NAMALWA (cell line): ENCODE measurements around the gene CCNL1.
"Not testable (repeated sequence)": the region's sequence is repeated elsewhere in the genome, so short reads cannot be mapped to it uniquely, and the experiment has no call there.

ENCODE experiments used
- DNase-seq: peaks from one replicate; pipeline ENCODE4 v3.0.0-alpha.2; 2015; ENCODE audit warnings: low spot score

The CCNL1 gene

DNA sequence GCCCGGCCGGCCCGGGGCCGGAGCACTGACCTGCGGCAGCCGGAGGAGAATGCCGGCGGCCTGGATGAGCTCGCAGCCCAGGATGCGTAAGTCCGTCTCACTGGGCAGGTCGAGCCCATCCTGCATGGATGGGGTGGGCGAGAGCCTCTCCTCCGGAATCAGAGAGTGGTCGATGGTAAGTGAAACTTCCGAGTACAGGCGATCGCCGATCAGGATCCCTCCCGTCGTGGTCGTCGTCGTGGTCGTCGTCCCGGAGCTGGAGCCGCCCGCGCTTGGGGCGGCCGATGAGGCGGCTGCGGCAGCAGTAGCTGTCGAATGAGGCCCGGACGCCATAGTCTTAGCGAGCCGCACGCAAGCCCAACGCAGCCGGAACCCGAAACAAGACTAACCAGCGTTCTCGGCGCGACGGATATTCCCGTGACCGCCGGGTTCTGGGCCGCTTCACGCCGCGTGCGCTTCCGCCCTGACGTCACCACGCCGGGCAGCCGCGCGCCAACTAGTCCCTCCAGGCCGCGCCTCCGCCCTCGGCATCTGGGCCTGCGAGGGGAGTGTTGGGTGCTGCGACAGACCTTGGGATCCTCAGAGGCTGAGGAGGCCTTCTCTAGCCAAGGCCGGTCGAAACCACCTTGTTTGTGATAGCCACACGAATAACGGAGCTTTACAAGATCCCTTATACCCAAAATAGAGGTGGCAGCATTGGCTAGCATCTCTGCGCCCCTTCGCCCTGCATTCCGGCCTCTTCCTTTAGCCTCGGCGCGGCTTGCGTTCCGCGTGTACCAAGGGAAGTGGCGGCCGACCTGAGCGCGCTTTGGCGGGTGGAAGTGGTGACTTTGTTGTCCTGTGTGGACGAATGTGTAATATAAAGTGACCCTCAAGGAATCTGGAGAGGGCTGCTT, at the start of gene CCNL1:
TSS of gene CCNL1 (minus strand) at position 386 of the 896 bp plus-strand sequence. CDS start at position 333, 53 bp downstream.
- peak; percentile 97 for DNase-seq

GRCh38 chr3:157204880-157205279, 44.9 kb upstream of the CCNL1 start:
- DNase-seq = no peak

GRCh38 chr3:157204431-157204830, 44.5 kb upstream of the CCNL1 start:
- peak; percentile 62 for DNase-seq

GRCh38 chr3:157201648-157202278, 41.8 kb upstream of the CCNL1 start:
- peak; percentile 79 for DNase-seq

- DNase-seq = no peak
These were observed 39.9 kb upstream of the CCNL1 start for GRCh38 chr3:157199841-157200240.

DNA sequence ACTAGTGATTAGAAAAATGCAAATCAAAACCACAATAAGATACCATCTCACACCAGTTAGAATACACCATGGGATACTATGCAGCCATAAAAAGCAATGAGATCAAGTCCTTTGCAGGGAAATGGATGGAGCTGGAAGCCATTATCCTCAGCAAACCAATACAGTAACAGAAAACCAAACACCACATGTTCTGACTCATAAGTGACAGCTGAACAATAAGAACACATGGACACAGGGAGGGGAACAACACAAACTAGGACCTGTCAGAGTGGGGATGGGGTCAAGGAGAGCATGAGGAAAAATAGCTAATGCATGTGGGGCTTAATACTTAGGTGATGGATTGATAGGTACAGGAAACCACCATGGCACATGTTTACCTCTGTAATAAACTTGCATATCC, 36.0 kb upstream of the CCNL1 start:
- no peak for DNase-seq

DNA sequence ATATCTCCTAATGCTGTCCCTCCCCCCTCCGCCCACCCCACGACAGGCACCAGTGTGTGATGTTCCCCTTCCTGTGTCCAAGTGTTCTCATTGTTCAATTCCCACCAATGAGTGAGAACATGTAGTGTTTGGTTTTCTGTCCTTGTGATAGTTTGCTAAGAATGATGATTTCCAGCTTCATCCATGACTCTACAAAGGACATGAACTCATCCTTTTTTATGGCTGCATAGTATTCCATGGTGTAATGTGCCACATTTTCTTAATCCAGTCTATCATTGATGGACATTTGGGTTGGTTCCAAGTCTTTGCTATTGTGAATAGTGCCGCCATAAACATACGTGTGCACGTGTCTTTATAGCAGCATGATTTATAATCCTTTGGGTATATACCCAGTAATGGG, 31.2 kb upstream of the CCNL1 start:
- DNase-seq = not testable (repeated sequence)

DNA sequence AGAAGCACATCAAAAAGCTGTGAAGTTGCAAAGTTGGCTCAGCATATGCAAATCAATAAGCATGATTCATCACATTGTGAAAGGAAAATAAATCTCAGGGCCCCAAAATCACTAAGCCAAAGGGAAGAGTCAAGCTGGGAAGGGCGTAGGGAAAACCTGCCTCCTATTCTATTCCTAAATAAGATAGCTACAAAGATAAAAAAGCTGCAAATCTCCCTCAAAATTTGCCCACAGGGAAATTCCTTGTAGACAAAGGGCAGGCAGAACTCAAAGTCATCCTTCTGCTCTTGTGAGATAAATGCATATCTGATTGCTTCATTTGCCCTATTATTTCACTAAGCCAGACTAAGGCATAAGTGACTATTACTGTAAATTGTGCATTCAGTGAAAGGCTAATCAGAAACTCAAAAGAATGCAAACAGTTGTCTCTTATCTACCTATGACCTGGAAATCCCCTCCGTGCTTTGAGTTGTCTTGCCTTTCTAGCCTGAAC, 30.5 kb upstream of the CCNL1 start:
- DNase-seq = no peak

- no peak for DNase-seq
These were observed 28.4 kb upstream of the CCNL1 start for GRCh38 chr3:157188391-157188790.

DNA sequence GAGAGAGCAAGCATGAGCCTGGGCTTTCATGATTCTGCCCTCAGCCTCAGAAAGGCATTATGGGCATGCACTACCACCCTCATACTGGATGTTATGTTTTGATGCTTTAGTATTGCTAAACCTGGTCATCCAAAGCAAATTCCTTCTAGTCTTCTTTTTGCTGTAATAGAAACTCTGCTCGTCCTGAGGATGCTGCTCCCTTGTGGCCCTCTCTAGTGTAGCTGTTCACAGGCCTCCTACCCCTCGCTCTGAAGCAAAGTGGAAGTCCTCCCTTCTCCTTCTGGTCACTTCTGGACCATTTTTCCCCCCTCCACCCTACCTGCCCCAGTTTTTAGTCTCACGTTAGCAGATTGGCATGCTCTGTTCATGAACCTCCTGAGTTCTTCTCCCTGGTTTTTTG, 22.9 kb upstream of the CCNL1 start:
- no peak for DNase-seq

- DNase-seq = no peak
These were observed 20.3 kb upstream of the CCNL1 start for GRCh38 chr3:157180262-157180661.

GRCh38 chr3:157179365-157179803, 19.4 kb upstream of the CCNL1 start:
- DNase-seq = no peak

DNA sequence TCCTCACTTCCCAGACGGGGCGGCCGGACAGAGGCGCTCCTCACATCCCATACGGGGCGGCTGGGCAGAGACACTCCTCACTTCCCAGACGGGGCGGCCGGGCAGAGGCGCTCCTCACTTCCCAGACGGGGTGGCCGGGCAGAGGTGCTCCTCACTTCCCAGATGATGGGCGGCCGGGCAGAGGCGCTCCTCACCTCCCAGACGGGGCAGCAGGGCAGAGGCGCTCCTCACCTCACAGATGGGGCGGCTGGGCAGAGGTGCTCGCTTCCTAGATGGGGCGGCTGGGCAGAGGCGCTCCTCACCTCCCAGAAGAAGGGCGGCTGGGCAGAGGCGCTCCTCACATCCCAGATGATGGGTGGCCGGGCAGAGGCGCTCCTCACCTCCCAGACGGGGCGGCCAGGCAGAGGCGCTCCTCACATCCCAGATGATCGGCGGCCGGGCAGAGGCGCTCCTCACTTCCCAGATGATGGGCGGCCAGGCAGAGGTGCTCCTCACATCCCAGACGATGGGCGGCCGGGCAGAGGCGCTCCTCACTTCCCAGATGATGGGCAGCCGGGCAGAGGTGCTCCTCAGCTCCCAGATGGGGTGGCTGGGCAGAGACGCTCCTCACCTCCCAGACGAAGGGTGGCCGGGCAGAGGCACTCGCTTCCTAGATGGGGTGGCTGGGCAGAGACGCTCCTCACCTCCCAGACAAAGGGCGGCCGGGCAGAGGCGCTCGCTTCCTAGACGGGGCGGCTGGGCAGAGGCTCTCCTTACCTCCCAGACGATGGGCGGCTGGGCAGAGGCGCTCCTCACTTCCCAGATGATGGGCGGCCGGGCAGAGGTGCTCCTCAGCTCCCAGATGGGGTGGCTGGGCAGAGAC, 18.8 kb upstream of the CCNL1 start:
- DNase-seq = not testable (repeated sequence)

- DNase-seq = not testable (repeated sequence)
These were observed 18.0 kb upstream of the CCNL1 start for GRCh38 chr3:157177801-157178453.

DNA sequence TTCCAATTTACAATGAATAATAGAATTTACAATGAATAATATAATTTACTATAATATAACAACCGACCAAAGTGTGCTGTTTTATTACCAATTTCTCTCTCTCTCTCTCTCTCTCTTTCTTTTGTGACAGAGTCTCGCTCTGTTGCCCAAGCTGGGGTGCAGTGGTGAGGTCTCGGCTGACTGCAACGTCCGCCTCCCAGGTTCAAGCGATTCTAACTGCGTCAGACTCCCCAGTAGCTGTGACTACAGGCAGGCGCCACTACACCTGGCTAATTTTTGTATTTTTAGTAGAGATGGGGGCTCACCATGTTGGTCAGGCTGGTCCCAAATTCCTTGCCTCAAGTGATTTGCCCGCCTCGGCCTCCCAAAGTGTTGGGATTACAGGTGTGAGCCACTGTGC, 17.0 kb upstream of the CCNL1 start:
- no peak for DNase-seq

GRCh38 chr3:157175691-157176507, 16.0 kb upstream of the CCNL1 start:
- DNase-seq = peak; percentile 37

GRCh38 chr3:157174649-157175498, 14.9 kb upstream of the CCNL1 start:
- peak; percentile 100 for DNase-seq

DNA sequence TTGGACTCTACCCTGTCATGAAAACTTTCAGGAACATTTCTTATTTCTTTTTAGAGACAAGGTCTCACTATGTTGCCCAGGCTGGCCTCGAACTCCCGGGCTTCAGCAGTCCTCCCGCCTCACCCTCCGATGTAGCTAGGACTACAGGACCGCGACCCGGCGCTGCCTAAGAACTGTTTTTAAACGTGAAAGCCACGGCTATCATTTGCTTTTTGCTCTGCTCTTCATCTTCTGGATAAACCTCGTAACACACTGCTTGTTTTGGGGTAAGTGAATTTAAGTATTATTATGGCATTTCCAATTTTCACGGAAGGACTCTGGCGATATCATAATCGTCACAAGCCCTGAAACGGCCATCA, 14.3 kb upstream of the CCNL1 start:
- DNase-seq = no peak

DNA sequence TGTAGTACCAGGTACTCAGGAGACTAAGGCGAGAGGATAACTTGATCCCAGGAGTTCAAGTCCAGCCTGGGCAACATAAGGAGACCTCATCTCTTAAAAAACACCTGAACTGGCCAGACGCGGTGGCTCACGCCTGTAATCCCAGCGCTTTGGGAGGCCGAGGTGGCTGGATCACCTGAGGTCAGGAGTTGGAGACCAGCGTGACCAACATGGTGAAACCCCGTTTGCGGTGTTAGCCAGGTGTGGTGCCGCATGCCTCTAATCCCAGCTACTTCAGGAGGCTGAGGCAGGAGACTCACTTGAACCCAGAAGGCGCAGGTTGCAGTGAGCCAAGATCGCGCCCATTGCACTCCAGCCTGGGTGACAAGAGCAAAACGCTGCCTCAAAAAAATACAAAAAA, 13.4 kb upstream of the CCNL1 start:
- not testable (repeated sequence) for DNase-seq

- DNase-seq = no peak
These were observed 12.8 kb upstream of the CCNL1 start for GRCh38 chr3:157172746-157173145.
